Measurements from ENCODE around the gene CRBN.

DNA sequence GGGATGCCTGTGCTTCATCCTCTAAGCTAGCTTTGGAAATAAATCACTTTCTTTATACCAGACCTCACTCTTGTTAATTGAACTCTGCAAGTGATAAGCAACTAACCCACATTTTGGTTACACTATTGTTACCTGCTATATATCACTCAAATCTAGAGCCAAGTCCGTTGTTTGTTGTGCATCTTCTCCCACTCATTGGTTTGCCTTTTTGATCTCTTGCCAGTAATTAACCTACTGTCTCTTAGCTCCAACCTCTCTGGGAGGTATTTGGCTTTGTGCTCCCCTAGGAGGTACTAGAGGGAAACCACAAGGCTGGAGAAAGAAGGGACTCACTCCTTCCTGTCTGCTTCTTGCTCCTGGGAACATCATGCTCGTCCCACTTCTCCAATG lies 12.8 kb upstream of the CRBN start:
- TF ChIP-seq, protein P1, sequence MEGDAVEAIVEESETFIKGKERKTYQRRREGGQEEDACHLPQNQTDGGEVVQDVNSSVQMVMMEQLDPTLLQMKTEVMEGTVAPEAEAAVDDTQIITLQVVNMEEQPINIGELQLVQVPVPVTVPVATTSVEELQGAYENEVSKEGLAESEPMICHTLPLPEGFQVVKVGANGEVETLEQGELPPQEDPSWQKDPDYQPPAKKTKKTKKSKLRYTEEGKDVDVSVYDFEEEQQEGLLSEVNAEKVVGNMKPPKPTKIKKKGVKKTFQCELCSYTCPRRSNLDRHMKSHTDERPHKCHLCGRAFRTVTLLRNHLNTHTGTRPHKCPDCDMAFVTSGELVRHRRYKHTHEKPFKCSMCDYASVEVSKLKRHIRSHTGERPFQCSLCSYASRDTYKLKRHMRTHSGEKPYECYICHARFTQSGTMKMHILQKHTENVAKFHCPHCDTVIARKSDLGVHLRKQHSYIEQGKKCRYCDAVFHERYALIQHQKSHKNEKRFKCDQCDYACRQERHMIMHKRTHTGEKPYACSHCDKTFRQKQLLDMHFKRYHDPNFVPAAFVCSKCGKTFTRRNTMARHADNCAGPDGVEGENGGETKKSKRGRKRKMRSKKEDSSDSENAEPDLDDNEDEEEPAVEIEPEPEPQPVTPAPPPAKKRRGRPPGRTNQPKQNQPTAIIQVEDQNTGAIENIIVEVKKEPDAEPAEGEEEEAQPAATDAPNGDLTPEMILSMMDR (IDR thresholded peaks at IDR 0.05; ENCODE audit: low read depth, low read length) = no peak
- no peak for TF ChIP-seq EZH2phosphoT487 (IDR thresholded peaks at IDR 0.05; ENCODE audit: low read depth)

Measured in OCI-LY3 (cell line).